A673 (cell line): ENCODE data around the gene SRCIN1.

Experiments
- EZH2 ChIP-seq: fragments of 200-600 bp; sonication (generic); IDR thresholded peaks from 2 replicates; pipeline ENCODE4 v1.6.1; 2017; ENCODE audit warnings: borderline replicate concordance, low read depth, mild to moderate bottlenecking, mixed read lengths, antibody characterized with exemption, low read length; ENCODE audit not compliant: poor library complexity, severe bottlenecking
- TF ChIP-seq, protein P1 (sequence below): fragments of 300-800, 200-600 bp; sonication (generic); conservative IDR thresholded peaks from 2 replicates; pipeline ENCODE4 v1.5.1; 2017; ENCODE audit warnings: low read depth, mild to moderate bottlenecking, antibody characterized with exemption, low read length, moderate library complexity, mixed read lengths

DNA sequence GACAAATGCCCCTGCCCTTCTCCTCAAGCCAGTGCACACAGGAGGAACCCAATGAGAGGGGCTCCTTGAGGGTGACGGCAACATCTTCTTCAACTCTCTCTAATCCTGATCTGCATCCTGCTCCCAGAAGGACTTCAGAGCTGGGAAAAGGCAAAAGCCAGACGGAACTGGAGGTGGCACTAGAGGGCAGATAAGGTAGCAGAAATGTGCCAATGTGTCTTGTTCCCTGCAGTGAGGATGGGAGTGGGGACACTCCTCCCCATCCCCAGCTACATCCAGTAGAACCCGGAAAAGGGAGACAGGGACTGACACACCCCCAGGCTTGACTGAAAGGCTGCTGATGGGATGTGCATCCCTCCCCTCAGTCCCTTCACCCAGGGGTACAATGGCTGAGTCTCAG lies 28.5 kb downstream of the SRCIN1 start:
- TF ChIP-seq, protein P1, sequence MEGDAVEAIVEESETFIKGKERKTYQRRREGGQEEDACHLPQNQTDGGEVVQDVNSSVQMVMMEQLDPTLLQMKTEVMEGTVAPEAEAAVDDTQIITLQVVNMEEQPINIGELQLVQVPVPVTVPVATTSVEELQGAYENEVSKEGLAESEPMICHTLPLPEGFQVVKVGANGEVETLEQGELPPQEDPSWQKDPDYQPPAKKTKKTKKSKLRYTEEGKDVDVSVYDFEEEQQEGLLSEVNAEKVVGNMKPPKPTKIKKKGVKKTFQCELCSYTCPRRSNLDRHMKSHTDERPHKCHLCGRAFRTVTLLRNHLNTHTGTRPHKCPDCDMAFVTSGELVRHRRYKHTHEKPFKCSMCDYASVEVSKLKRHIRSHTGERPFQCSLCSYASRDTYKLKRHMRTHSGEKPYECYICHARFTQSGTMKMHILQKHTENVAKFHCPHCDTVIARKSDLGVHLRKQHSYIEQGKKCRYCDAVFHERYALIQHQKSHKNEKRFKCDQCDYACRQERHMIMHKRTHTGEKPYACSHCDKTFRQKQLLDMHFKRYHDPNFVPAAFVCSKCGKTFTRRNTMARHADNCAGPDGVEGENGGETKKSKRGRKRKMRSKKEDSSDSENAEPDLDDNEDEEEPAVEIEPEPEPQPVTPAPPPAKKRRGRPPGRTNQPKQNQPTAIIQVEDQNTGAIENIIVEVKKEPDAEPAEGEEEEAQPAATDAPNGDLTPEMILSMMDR, result no peak
- no peak for TF ChIP-seq EZH2
